ENCODE measurements around the gene CPPED1.
"Not testable (repeated sequence)": the region's sequence is repeated elsewhere in the genome, so short reads cannot be mapped to it uniquely, and the experiment has no call there.

CPPED1 gene

GRCh38 chr16:12801511-12802042 lies 2.1 kb downstream of the CPPED1 start:
- H3K4me3 ChIP-seq (ENCODE audit: low read depth, low read length) = no peak overlapping the region
- H3K27me3 ChIP-seq (ENCODE audit: control insufficient read depth, insufficient read depth, low read length) = no peaks in the 10 kb centered on the region
- no peaks in the 10 kb centered on the region for H3K36me3 ChIP-seq (ENCODE audit: control insufficient read depth, insufficient read depth, low read length)
- no peaks in the 10 kb centered on the region for H3K9me3 ChIP-seq (ENCODE audit: control insufficient read depth, insufficient read depth, low read length)
- H3K9ac ChIP-seq (ENCODE audit: low read depth, low read length) = no peak overlapping the region
- H3K4me1 ChIP-seq (ENCODE audit: control insufficient read depth, insufficient read depth, low read length) = peaks cover 6% of the 10 kb centered on the region

GRCh38 chr16:12800817-12801216 lies 2.9 kb downstream of the CPPED1 start:
- H3K9me3 ChIP-seq (ENCODE audit: control insufficient read depth, insufficient read depth, low read length) = no peaks in the 10 kb centered on the region
- no peaks in the 10 kb centered on the region for H3K27me3 ChIP-seq (ENCODE audit: control insufficient read depth, insufficient read depth, low read length)
- no peak overlapping the region for H3K4me3 ChIP-seq (ENCODE audit: low read depth, low read length)
- H3K4me1 ChIP-seq (ENCODE audit: control insufficient read depth, insufficient read depth, low read length) = peaks cover 6% of the 10 kb centered on the region
- H3K9ac ChIP-seq (ENCODE audit: low read depth, low read length) = no peak overlapping the region
- H3K36me3 ChIP-seq (ENCODE audit: control insufficient read depth, insufficient read depth, low read length) = no peaks in the 10 kb centered on the region

GRCh38 chr16:12799996-12800395 lies 3.7 kb downstream of the CPPED1 start:
- H3K4me3 ChIP-seq (ENCODE audit: low read depth, low read length); H3K4me1 ChIP-seq (ENCODE audit: control insufficient read depth, insufficient read depth, low read length); H3K9me3 ChIP-seq (ENCODE audit: control insufficient read depth, insufficient read depth, low read length); H3K27me3 ChIP-seq (ENCODE audit: control insufficient read depth, insufficient read depth, low read length); H3K36me3 ChIP-seq (ENCODE audit: control insufficient read depth, insufficient read depth, low read length); H3K9ac ChIP-seq (ENCODE audit: low read depth, low read length): not testable (repeated sequence)

DNA sequence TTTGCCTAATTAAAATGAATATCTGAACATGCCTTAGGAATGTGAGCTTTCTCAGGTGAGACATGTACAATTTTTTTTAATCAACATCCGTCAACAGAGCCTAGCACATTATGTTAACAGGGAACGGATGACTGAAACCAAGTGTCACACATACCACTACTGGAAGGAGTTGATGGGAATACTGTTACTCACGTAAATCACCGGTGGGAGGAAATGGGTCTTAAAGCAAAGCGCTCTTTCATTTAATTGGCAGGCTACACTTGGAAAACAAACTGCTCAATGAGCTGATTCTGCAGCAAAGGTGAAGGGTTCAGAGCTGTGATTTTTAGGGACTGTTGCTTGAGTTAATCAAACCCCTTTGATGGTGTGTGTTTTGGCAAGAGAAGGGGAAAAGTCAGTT lies 4.8 kb downstream of the CPPED1 start:
- no peaks in the 10 kb centered on the region for H3K36me3 ChIP-seq (ENCODE audit: control insufficient read depth, insufficient read depth, low read length)
- H3K4me3 ChIP-seq (ENCODE audit: low read depth, low read length) = no peak overlapping the region
- H3K27me3 ChIP-seq (ENCODE audit: control insufficient read depth, insufficient read depth, low read length) = no peaks in the 10 kb centered on the region
- H3K4me1 ChIP-seq (ENCODE audit: control insufficient read depth, insufficient read depth, low read length) = peaks cover 6% of the 10 kb centered on the region
- no peaks in the 10 kb centered on the region for H3K9me3 ChIP-seq (ENCODE audit: control insufficient read depth, insufficient read depth, low read length)
- no peak overlapping the region for H3K9ac ChIP-seq (ENCODE audit: low read depth, low read length)

GRCh38 chr16:12798171-12798570 lies 5.5 kb downstream of the CPPED1 start:
- Histone ChIP-seq H3K9me3 (ENCODE audit: control insufficient read depth, insufficient read depth, low read length) (no peaks in the 10 kb centered on the region), H3K36me3 (ENCODE audit: control insufficient read depth, insufficient read depth, low read length) (no peaks in the 10 kb centered on the region), H3K4me3 (ENCODE audit: low read depth, low read length) (no peak overlapping the region), H3K4me1 (ENCODE audit: control insufficient read depth, insufficient read depth, low read length) (peaks cover 9% of the 10 kb centered on the region), H3K9ac (ENCODE audit: low read depth, low read length) (no peak overlapping the region), H3K27me3 (ENCODE audit: control insufficient read depth, insufficient read depth, low read length) (no peaks in the 10 kb centered on the region)

DNA sequence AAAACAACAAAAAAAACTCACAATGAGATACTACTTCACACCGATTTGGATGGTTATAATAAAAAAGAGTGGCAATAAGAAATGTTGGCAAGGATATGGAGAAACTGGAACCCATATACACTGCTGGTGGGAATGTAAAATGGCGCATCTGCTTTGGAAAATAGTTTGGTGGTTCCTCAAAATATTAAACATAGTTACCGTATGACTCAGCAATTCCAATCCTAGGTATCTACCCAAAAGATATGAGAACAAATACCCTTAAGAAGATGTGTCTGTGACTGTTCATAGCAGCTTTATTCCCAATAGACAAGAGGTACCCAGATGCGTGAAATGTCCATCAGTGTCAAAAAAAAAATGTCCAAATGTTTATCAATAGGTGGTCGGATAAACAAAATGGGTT lies 7.2 kb downstream of the CPPED1 start:
- Histone ChIP-seq H3K4me1 (ENCODE audit: control insufficient read depth, insufficient read depth, low read length) (peaks cover 3% of the 10 kb centered on the region), H3K9ac (ENCODE audit: low read depth, low read length) (no peak overlapping the region), H3K9me3 (ENCODE audit: control insufficient read depth, insufficient read depth, low read length) (no peaks in the 10 kb centered on the region), H3K27me3 (ENCODE audit: control insufficient read depth, insufficient read depth, low read length) (no peaks in the 10 kb centered on the region), H3K36me3 (ENCODE audit: control insufficient read depth, insufficient read depth, low read length) (peaks cover 3% of the 10 kb centered on the region), H3K4me3 (ENCODE audit: low read depth, low read length) (no peak overlapping the region)

GRCh38 chr16:12794486-12795387 lies 8.9 kb downstream of the CPPED1 start:
- Histone ChIP-seq H3K4me1 (ENCODE audit: control insufficient read depth, insufficient read depth, low read length) (peaks cover 3% of the 10 kb centered on the region), H3K4me3 (ENCODE audit: low read depth, low read length) (no peak overlapping the region), H3K9me3 (ENCODE audit: control insufficient read depth, insufficient read depth, low read length) (no peaks in the 10 kb centered on the region), H3K9ac (ENCODE audit: low read depth, low read length) (no peak overlapping the region), H3K27me3 (ENCODE audit: control insufficient read depth, insufficient read depth, low read length) (no peaks in the 10 kb centered on the region), H3K36me3 (ENCODE audit: control insufficient read depth, insufficient read depth, low read length) (peaks cover 3% of the 10 kb centered on the region)

- H3K27me3 ChIP-seq (ENCODE audit: control insufficient read depth, insufficient read depth, low read length) = no peaks in the 10 kb centered on the region
- H3K4me1 ChIP-seq (ENCODE audit: control insufficient read depth, insufficient read depth, low read length) = peaks cover 3% of the 10 kb centered on the region
- no peaks in the 10 kb centered on the region for H3K9me3 ChIP-seq (ENCODE audit: control insufficient read depth, insufficient read depth, low read length)
- peaks cover 3% of the 10 kb centered on the region for H3K36me3 ChIP-seq (ENCODE audit: control insufficient read depth, insufficient read depth, low read length)
- no peak overlapping the region for H3K4me3 ChIP-seq (ENCODE audit: low read depth, low read length)
- no peak overlapping the region for H3K9ac ChIP-seq (ENCODE audit: low read depth, low read length)
These were observed 9.8 kb downstream of the CPPED1 start for GRCh38 chr16:12793865-12794240.

GRCh38 chr16:12793120-12793864 lies 10.4 kb downstream of the CPPED1 start:
- no peak overlapping the region for H3K9ac ChIP-seq (ENCODE audit: low read depth, low read length)
- H3K9me3 ChIP-seq (ENCODE audit: control insufficient read depth, insufficient read depth, low read length) = no peaks in the 10 kb centered on the region
- H3K4me1 ChIP-seq (ENCODE audit: control insufficient read depth, insufficient read depth, low read length) = peaks cover 3% of the 10 kb centered on the region
- H3K4me3 ChIP-seq (ENCODE audit: low read depth, low read length) = no peak overlapping the region
- peaks cover 3% of the 10 kb centered on the region for H3K36me3 ChIP-seq (ENCODE audit: control insufficient read depth, insufficient read depth, low read length)
- no peaks in the 10 kb centered on the region for H3K27me3 ChIP-seq (ENCODE audit: control insufficient read depth, insufficient read depth, low read length)

DNA sequence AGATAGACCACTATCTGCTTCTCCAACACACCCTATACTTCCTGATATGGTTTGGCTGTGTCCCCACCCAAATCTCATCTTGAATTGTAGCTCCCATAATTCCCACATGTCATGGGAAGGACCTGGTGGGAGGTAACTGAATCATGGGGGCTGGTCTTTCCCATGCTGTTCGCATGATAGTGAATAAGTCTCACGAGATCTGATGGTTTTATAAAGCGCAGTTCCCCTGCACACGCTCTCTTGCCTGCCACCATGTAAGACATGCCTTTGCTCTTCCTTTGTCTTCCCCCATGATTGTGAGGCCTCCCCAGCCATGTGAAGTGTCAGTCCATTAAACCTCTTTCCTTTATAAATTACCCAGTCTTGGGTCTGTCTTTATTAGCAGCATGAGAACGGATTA lies 11.2 kb downstream of the CPPED1 start:
- H3K36me3 ChIP-seq (ENCODE audit: control insufficient read depth, insufficient read depth, low read length); H3K9me3 ChIP-seq (ENCODE audit: control insufficient read depth, insufficient read depth, low read length); H3K4me1 ChIP-seq (ENCODE audit: control insufficient read depth, insufficient read depth, low read length); H3K27me3 ChIP-seq (ENCODE audit: control insufficient read depth, insufficient read depth, low read length); H3K4me3 ChIP-seq (ENCODE audit: low read depth, low read length); H3K9ac ChIP-seq (ENCODE audit: low read depth, low read length): not testable (repeated sequence)

DNA sequence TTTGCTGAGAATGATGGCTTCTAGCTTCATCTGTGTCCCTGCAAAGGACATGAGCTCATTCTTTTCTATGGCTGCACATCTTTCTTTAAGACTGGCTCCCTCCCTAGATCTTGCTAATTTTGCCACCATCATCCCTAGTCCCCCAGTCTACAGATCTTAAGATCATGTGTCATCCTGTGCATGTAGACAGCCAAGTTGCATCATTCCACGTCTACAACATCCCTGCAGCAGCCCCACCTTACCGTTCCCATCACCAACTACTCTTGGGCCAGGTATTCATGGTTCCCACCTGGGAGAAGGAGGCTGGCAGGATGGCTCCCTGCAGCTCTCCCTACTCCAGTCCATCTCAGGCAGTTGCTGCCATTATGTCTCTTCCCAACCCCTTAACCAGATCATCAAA lies 12.3 kb downstream of the CPPED1 start:
- H3K4me1 ChIP-seq (ENCODE audit: control insufficient read depth, insufficient read depth, low read length) = peaks cover 3% of the 10 kb centered on the region
- H3K4me3 ChIP-seq (ENCODE audit: low read depth, low read length) = no peak overlapping the region
- H3K27me3 ChIP-seq (ENCODE audit: control insufficient read depth, insufficient read depth, low read length) = no peaks in the 10 kb centered on the region
- no peaks in the 10 kb centered on the region for H3K9me3 ChIP-seq (ENCODE audit: control insufficient read depth, insufficient read depth, low read length)
- peaks cover 3% of the 10 kb centered on the region for H3K36me3 ChIP-seq (ENCODE audit: control insufficient read depth, insufficient read depth, low read length)
- no peak overlapping the region for H3K9ac ChIP-seq (ENCODE audit: low read depth, low read length)

DNA sequence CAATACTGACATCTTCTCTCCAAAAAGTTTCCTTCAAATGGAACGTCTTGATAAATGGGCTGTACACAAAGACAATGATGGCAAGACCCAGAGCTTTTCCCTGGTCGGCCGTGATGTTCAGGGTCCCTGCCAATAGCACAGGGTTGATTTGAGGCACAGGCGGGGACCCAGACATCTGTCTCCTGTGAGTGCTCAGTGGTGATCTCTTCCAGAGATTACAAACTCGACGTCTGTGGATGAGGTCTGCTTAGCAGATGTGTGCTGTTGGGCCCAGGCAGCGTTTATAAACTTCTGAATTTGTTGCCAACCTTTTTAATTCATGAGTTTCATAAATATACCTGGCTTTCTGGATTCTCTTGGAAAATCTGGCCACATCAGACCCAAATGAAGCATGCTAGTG lies 14.9 kb downstream of the CPPED1 start:
- no peak overlapping the region for H3K9ac ChIP-seq (ENCODE audit: low read depth, low read length)
- H3K27me3 ChIP-seq (ENCODE audit: control insufficient read depth, insufficient read depth, low read length) = no peaks in the 10 kb centered on the region
- peaks cover 3% of the 10 kb centered on the region for H3K4me1 ChIP-seq (ENCODE audit: control insufficient read depth, insufficient read depth, low read length)
- no peaks in the 10 kb centered on the region for H3K9me3 ChIP-seq (ENCODE audit: control insufficient read depth, insufficient read depth, low read length)
- peaks cover 3% of the 10 kb centered on the region for H3K36me3 ChIP-seq (ENCODE audit: control insufficient read depth, insufficient read depth, low read length)
- no peak overlapping the region for H3K4me3 ChIP-seq (ENCODE audit: low read depth, low read length)

Measured in iPS-15b (cell line).